ENCODE results near the gene PCDH19.
"Not testable (repeated sequence)": the region's sequence is repeated elsewhere in the genome, so short reads cannot be mapped to it uniquely, and the experiment has no call there.

PCDH19 gene

DNA sequence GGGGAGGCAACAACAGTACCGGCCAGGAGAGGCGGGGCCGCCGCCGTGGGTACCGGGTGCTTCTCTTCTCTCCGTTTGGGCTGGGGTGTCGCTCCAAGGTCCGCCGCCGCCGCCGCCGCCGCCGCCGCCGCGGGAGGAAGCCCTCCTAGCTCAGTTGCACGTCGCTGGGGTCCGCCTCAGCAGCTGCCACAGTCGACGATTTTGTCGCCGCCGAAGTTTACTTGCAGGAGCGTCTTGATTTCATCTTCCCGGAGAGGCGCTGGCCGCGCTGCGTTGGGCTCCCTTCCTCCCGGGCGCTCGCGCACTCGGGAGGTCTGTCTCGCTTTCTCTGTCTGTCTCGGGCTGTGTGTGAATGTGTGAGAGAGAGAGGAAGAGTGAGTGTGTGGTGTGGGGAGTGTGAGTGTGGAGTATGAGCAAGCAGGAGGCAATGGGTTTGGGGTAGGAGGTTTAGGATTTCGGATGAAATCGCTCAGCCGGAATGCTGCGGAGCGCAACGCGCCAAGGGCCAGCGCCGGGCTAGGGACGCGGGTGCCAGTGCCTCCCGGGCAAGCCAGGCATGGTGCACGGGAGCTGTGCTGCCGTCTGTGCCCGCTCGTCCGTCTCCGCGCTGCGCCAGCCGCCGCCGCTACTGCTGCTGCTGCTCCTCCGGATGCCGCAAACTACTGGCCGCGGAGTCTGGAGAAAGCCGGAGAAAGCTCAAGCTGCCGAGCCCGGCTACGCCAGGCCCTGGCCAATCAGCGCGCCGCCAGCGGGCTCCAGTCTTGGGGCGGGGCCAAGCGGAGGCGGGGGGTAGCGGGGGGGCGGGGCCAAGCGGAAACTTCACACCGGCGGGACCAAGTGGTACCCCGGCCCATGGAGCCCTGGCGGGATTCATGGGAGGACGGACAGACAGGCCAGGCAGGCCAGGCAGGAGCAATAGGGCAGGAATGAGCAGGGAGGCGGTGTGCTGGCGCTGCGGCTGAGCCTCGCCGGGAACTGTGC lies at the start of gene PCDH19:
PCDH19 (minus strand) TSS at position 664 of the 981 bp plus-strand sequence. CDS start 1,676 bp downstream, outside the sequence.
- H3K4me3 ChIP-seq = peak within 1 kb of the TSS; percentile 68
- TF ChIP-seq, protein P1, sequence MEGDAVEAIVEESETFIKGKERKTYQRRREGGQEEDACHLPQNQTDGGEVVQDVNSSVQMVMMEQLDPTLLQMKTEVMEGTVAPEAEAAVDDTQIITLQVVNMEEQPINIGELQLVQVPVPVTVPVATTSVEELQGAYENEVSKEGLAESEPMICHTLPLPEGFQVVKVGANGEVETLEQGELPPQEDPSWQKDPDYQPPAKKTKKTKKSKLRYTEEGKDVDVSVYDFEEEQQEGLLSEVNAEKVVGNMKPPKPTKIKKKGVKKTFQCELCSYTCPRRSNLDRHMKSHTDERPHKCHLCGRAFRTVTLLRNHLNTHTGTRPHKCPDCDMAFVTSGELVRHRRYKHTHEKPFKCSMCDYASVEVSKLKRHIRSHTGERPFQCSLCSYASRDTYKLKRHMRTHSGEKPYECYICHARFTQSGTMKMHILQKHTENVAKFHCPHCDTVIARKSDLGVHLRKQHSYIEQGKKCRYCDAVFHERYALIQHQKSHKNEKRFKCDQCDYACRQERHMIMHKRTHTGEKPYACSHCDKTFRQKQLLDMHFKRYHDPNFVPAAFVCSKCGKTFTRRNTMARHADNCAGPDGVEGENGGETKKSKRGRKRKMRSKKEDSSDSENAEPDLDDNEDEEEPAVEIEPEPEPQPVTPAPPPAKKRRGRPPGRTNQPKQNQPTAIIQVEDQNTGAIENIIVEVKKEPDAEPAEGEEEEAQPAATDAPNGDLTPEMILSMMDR (IDR thresholded peaks at IDR 0.05) = no peak
- DNase-seq (ENCODE audit: low spot score) = no peak
- no peak within 1 kb of the TSS for H3K27ac ChIP-seq

DNA sequence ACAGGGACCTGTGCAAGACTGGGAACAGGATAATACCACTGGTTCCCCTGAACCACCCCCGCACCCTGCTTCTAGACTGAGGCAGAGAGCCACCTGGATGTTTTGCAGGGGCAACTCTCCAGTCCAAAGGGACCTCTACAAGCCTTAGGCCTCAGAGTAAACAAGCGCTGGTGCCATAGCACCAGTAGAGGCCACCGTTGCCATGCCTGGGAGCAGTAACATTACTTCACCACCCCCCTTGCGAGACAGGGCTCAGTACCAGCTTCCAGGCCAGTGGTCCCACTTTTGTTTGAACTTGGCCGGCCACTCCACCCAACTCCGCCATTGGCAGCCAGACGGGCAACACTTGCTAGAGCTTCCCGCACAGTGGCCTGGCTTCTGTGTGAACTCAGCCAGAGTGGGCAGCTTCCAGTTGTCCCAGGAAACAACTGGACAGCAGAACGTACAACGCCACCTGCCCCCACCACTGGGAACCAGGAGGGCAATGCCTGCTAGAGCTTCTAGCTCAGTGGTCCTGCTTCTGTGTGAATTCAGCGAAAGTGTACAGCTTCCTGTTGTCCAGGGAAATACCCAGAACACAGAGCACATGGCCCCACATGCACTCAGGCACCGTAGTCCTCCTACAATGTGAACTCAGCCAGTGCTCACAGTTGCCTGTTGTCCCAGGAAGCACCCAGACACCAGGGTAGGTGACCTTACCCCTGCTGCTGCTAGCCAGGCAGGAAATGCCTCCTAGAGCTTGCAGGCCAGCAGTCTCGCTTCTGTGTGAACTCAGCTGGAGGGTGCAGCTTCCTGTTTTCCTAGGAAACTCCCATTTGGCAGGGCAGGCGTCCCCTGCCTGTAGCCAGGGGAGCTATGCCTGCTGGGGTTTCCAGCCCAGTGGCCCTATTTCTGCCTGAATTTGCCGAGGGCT lies 39.9 kb upstream of the PCDH19 start:
- no peak for DNase-seq (ENCODE audit: low spot score)
- Histone ChIP-seq H3K27ac (no peak overlapping the region), H3K4me3 (no peak overlapping the region)
- TF ChIP-seq, protein P1 (IDR thresholded peaks at IDR 0.05) = no peak

DNA sequence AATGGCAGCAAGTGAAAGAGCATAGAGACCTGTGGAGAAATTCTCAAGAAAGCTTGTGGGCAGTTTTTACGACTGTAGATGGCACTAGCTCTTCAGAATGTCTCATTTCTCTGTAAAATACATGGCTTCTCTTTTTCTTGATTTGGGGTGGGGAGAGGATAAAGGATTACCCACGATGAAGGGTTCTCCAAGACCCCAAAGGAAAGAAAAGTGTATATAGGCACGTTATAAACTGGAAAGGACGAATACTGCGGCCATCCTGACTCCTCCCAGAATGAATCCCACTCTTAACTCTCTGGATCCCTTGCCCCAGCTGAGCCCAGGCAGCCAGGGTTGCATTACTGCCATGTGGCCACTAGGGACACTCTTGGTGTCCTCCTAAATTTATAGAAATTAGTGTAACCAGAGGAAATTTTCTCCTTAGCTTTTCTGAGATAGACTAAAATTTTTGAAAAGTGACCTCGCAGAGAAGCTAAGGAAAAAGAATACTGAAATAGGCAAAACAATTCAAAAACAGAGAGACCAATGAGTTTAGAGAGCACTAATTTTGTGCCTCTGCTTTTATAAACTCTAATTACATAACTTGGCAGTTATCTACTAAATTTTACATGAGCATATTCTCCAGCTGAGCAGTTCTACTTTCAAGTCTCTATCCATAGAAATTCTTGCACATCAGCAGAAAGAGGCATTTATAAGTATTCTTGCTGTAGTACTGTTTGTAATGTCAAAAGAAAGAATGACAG lies 37.8 kb upstream of the PCDH19 start:
- H3K4me3 ChIP-seq = peak overlapping the region; percentile 47
- DNase-seq (ENCODE audit: low spot score) = no peak
- TF ChIP-seq, protein P1 (IDR thresholded peaks at IDR 0.05) = peak; percentile 75
- H3K27ac ChIP-seq = no peak overlapping the region

DNA sequence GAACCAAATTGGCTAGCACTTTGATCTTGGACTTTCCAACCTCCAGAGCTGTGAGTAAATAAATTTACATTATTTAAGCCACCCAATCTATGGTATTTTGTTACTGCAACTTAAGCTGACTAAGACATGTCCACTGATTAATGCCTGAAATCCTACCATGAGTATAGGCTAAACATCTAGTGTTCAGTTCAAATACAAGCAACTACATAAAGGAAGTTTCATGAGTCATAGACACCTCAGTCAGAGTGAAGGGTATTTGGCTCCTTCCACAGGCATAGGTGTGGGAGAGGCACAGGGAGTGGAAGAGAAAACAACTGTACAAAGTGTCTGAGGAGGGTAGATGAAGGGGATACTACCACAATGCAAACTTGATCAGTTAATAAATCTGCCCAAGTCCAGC lies 35.5 kb upstream of the PCDH19 start:
- no peak for DNase-seq (ENCODE audit: low spot score)

GRCh38 chrX:100441321-100441720 lies 31.2 kb upstream of the PCDH19 start:
- not testable (repeated sequence) for DNase-seq (ENCODE audit: low spot score); H3K27ac ChIP-seq; H3K4me3 ChIP-seq

More for the DNA sequence above, 35.5 kb upstream of the PCDH19 start:
- TF ChIP-seq, protein P1 (IDR thresholded peaks at IDR 0.05) = no peak
- Histone ChIP-seq H3K27ac (no peak overlapping the region), H3K4me3 (no peak overlapping the region)

DNA sequence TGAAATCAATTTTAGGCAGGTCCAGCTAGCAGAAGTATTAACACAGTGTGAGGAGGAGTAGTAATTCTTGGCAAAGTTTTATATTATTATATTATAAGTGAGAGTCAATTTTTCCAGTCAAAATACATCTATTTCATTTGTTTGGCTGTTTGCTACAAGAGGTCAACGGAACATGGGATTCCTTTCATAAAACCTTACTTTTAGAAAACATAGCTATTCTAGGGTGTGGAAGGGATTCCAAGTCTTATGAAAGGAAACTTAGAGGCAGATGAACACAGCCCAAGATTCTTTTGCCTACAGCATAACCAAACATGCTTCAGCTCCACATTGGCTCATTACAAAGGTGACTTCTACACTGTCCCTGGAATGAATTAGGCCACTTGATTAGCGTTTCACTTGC lies 29.9 kb upstream of the PCDH19 start:
- TF ChIP-seq, protein P1 (IDR thresholded peaks at IDR 0.05) = no peak
- H3K27ac ChIP-seq = no peak overlapping the region
- no peak overlapping the region for H3K4me3 ChIP-seq
- no peak for DNase-seq (ENCODE audit: low spot score)
